Activated CD8-positive, alpha-beta memory T cell treated with anti-CD3 and anti-CD28 coated beads, Interleukin-2, amount 50 U/mL, for 4 hours (primary cell): ENCODE data around the gene ZFAND3.
"Not testable (repeated sequence)": the region's sequence is repeated elsewhere in the genome, so short reads cannot be mapped to it uniquely, and the experiment has no call there.

Source experiments
- DNase-seq: peaks from one replicate; pipeline ENCODE4 v3.0.0-alpha.2; 2020

Gene ZFAND3

GRCh38 chr6:37940074-37940847 lies 120.7 kb downstream of the ZFAND3 start:
- DNase-seq: no peak

GRCh38 chr6:37941871-37942270 lies 122.3 kb downstream of the ZFAND3 start:
- DNase-seq: no peak

- no peak for DNase-seq
Observed at GRCh38 chr6:37942606-37943376, 123.3 kb downstream of the ZFAND3 start.

- no peak for DNase-seq
Observed at GRCh38 chr6:37943436-37944058, 124.0 kb downstream of the ZFAND3 start.

- no peak for DNase-seq
Observed at GRCh38 chr6:37946057-37946456, 126.5 kb downstream of the ZFAND3 start.

GRCh38 chr6:37947468-37947867 lies 127.9 kb downstream of the ZFAND3 start:
- no peak for DNase-seq

- not testable (repeated sequence) for DNase-seq
Observed at GRCh38 chr6:37948584-37948983, 129.1 kb downstream of the ZFAND3 start.

- no peak for DNase-seq
Observed at GRCh38 chr6:37952027-37952426, 132.5 kb downstream of the ZFAND3 start.

GRCh38 chr6:37954791-37955190 lies 135.3 kb downstream of the ZFAND3 start:
- DNase-seq: no peak

GRCh38 chr6:37956711-37957275 lies 137.3 kb downstream of the ZFAND3 start:
- DNase-seq: no peak

GRCh38 chr6:37959061-37959460 lies 139.5 kb downstream of the ZFAND3 start:
- DNase-seq: no peak

- no peak for DNase-seq
Observed at GRCh38 chr6:37960139-37960935, 140.8 kb downstream of the ZFAND3 start.

GRCh38 chr6:37962481-37963080 lies 143.1 kb downstream of the ZFAND3 start:
- peak; percentile 36 for DNase-seq

- no peak for DNase-seq
Observed at GRCh38 chr6:37965964-37966676, 146.6 kb downstream of the ZFAND3 start.

- DNase-seq: no peak
Observed at GRCh38 chr6:37966801-37967200, 147.3 kb downstream of the ZFAND3 start.

GRCh38 chr6:37967651-37968050 lies 148.1 kb downstream of the ZFAND3 start:
- DNase-seq: no peak

GRCh38 chr6:37971266-37971665 lies 151.7 kb downstream of the ZFAND3 start:
- no peak for DNase-seq

- DNase-seq: no peak
Observed at GRCh38 chr6:37971711-37972390, 152.3 kb downstream of the ZFAND3 start.

GRCh38 chr6:37972994-37973757 lies 153.6 kb downstream of the ZFAND3 start:
- no peak for DNase-seq

GRCh38 chr6:37974381-37974780 lies 154.9 kb downstream of the ZFAND3 start:
- DNase-seq: no peak
